ENCODE results near the gene CEP63. TPM values are rescaled to one million over a fixed set of nuclear protein-coding genes. Genes with fewer than 3 reads are reported as not detected.

The CEP63 gene
- total and polyA plus RNA-seq, 9 of the 15 experiments (the other 6 are each of a cell fraction or from before 2014, with no cell fraction given), result 5.1 to 17.8 (median 10.6) TPM

DNA sequence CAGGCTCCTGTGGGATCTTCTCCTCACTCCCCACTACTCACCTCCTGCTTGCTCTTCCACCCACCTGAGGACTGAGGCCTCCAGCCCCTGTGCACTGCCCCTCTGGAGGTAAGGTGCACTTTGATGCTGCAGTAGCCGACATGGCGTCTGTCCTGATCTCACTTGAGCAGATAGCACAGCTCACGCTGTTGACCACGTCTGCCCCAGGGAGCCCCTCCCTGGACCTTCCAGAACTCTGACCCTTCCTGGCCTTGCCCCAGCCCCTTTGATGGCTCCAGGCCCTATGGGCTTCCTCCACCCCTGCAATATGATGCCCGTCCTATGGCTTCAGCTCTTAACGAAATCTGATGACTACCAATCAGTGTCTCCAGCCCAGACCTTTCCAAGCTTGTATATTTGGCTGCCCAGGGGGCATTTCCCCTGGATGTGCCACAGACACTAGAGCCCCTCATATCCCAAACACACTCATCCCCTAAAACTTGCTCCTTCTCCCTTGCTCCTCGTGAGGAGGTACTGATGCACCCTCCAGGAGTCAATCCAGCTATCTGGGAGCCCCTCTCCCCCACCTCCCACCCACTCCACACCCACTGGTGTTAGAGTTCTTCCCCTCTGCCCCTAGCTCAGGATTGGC lies 137.9 kb downstream of the CEP63 start:
- no TSS peak for BruUV-seq (replicated peaks)
- Histone ChIP-seq H4K20me1 (replicated peaks; ENCODE audit: control insufficient read depth, insufficient read depth, low read length) (no peaks in the 10 kb centered on the region), H3K9me3 (replicated peaks; ENCODE audit: control insufficient read depth, insufficient read depth, low read depth, low read length) (no peaks in the 10 kb centered on the region), H3K4me3 (no peak overlapping the region), H3K9ac (ENCODE audit: insufficient read depth in 1 of 2, low read depth in 2 of 2, low read length in 2 of 2) (no peak overlapping the region), H3K27ac (ENCODE audit: extremely low read depth, low read depth, low read length) (no peak overlapping the region), H3K27me3 (ENCODE audit: control insufficient read depth in 2 of 2, insufficient read depth in 2 of 2, low read length in 2 of 2) (peaks cover 0 to 7% of the 10 kb centered on the region in 2 experiments; a peak in 2 of 5 replicates), H3K79me2 (ENCODE audit: control insufficient read depth, insufficient read depth, low read length) (no peaks in the 10 kb centered on the region), H3K4me1 (replicated peaks in 1 of 2; ENCODE audit: control insufficient read depth in 2 of 2, insufficient read depth in 2 of 2, low read length in 2 of 2) (no peaks in the 10 kb centered on the region), H3K4me2 (ENCODE audit: insufficient read depth, low read length) (no peak overlapping the region), H3K36me3 (ENCODE audit: control insufficient read depth, insufficient read depth, low read length) (no peaks in the 10 kb centered on the region), H3K9me1 (ENCODE audit: control insufficient read depth, insufficient read depth, low read length) (no peaks in the 10 kb centered on the region), H2AFZ (ENCODE audit: low read depth, low read length) (no peak overlapping the region)
- POLR2A ChIA-PET, result no interaction called here
- intact Hi-C loops (cut with micrococcal nuclease), result no loop called here
- CTCF ChIA-PET (ENCODE audit: low intra/inter-chr PET ratio), result no interaction called here
- WGBS (ENCODE audit: insufficient coverage, low coverage, missing lambda C conversion rate), result 0% methylated on average over 7 of the region's 7 CpGs
- FAIRE-seq, result no peak
- ATAC-seq, result no peak
- DNase-seq (ENCODE audit: extremely low read depth in 1 of 4, low spot score in 3 of 4), result no peak
- in situ Hi-C loops (cut with MboI), result no loop called here
- TF ChIP-seq NR2C2 (CRISPR knock-in tag; IDR thresholded peaks at IDR 0.05) (no peak), NR2C2 (tag; IDR thresholded peaks at IDR 0.05) (no peak), ZNF586 (CRISPR knock-in tag; conservative IDR thresholded peaks at IDR 0.05) (no peak), MYC (IDR thresholded peaks at IDR 0.05; ENCODE audit: low read depth, low read length) (no peak), MYC (CRISPR knock-in tag; IDR thresholded peaks at IDR 0.05; ENCODE audit: borderline replicate concordance, low read depth) (no peak), ZNF584 (CRISPR knock-in tag; IDR thresholded peaks at IDR 0.05; ENCODE audit: low read depth) (no peak), KLF1 (tag; IDR thresholded peaks at IDR 0.05) (no peak), NBN (IDR thresholded peaks at IDR 0.05; ENCODE audit: low read depth) (no peak), ZNF140 (CRISPR knock-in tag; IDR thresholded peaks at IDR 0.05) (no peak), PRMT5 (CRISPR knock-in tag; IDR thresholded peaks at IDR 0.05) (no peak)
- TF ChIP-seq, protein P1, sequence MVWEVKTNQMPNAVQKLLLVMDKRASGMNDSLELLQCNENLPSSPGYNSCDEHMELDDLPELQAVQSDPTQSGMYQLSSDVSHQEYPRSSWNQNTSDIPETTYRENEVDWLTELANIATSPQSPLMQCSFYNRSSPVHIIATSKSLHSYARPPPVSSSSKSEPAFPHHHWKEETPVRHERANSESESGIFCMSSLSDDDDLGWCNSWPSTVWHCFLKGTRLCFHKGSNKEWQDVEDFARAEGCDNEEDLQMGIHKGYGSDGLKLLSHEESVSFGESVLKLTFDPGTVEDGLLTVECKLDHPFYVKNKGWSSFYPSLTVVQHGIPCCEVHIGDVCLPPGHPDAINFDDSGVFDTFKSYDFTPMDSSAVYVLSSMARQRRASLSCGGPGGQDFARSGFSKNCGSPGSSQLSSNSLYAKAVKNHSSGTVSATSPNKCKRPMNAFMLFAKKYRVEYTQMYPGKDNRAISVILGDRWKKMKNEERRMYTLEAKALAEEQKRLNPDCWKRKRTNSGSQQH (CRISPR knock-in tag; IDR thresholded peaks at IDR 0.05), result no peak
- TF ChIP-seq, protein P2, sequence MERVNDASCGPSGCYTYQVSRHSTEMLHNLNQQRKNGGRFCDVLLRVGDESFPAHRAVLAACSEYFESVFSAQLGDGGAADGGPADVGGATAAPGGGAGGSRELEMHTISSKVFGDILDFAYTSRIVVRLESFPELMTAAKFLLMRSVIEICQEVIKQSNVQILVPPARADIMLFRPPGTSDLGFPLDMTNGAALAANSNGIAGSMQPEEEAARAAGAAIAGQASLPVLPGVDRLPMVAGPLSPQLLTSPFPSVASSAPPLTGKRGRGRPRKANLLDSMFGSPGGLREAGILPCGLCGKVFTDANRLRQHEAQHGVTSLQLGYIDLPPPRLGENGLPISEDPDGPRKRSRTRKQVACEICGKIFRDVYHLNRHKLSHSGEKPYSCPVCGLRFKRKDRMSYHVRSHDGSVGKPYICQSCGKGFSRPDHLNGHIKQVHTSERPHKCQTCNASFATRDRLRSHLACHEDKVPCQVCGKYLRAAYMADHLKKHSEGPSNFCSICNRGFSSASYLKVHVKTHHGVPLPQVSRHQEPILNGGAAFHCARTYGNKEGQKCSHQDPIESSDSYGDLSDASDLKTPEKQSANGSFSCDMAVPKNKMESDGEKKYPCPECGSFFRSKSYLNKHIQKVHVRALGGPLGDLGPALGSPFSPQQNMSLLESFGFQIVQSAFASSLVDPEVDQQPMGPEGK (CRISPR knock-in tag; IDR thresholded peaks at IDR 0.05; ENCODE audit: borderline replicate concordance), result no peak
- TF ChIP-seq, protein P3, sequence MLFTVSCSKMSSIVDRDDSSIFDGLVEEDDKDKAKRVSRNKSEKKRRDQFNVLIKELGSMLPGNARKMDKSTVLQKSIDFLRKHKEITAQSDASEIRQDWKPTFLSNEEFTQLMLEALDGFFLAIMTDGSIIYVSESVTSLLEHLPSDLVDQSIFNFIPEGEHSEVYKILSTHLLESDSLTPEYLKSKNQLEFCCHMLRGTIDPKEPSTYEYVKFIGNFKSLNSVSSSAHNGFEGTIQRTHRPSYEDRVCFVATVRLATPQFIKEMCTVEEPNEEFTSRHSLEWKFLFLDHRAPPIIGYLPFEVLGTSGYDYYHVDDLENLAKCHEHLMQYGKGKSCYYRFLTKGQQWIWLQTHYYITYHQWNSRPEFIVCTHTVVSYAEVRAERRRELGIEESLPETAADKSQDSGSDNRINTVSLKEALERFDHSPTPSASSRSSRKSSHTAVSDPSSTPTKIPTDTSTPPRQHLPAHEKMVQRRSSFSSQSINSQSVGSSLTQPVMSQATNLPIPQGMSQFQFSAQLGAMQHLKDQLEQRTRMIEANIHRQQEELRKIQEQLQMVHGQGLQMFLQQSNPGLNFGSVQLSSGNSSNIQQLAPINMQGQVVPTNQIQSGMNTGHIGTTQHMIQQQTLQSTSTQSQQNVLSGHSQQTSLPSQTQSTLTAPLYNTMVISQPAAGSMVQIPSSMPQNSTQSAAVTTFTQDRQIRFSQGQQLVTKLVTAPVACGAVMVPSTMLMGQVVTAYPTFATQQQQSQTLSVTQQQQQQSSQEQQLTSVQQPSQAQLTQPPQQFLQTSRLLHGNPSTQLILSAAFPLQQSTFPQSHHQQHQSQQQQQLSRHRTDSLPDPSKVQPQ (CRISPR knock-in tag; IDR thresholded peaks at IDR 0.05; ENCODE audit: borderline replicate concordance), result no peak
- TF ChIP-seq, protein P4, sequence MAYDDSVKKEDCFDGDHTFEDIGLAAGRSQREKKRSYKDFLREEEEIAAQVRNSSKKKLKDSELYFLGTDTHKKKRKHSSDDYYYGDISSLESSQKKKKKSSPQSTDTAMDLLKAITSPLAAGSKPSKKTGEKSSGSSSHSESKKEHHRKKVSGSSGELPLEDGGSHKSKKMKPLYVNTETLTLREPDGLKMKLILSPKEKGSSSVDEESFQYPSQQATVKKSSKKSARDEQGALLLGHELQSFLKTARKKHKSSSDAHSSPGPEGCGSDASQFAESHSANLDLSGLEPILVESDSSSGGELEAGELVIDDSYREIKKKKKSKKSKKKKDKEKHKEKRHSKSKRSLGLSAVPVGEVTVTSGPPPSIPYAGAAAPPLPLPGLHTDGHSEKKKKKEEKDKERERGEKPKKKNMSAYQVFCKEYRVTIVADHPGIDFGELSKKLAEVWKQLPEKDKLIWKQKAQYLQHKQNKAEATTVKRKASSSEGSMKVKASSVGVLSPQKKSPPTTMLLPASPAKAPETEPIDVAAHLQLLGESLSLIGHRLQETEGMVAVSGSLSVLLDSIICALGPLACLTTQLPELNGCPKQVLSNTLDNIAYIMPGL (CRISPR knock-in tag; IDR thresholded peaks at IDR 0.05), result no peak
